ENCODE data around the gene AGBL4. TPM values are rescaled to one million over a fixed set of nuclear protein-coding genes. Genes with fewer than 3 reads are reported as not detected.

AGBL4 gene
- total and polyA plus RNA-seq, 2 of the 13 experiments (the other 11 are each of a cell fraction or from before 2014, with no cell fraction given), result not detected

DNA sequence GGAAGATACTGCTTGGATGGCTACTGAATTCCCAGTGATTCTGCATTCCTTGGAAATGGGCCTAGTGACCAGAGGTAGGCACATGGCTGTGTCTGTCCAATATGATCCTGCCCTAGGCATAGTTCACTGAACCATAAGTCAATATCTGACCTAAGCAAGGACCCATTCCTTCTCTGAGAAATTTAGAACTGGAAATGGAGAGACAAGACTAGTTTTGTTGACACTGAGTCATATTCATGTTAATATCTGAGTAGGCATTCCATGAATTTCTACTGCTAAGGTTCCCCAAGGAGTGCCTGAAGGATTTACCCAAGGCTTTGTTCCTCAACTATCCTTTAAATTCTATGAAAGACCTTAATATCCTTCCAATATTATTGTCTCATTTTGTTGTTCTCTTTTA lies 917.3 kb downstream of the AGBL4 start:
- Histone ChIP-seq H3K4me1 (ENCODE audit: insufficient read depth, low read length) (no peaks in the 10 kb centered on the region), H3K27ac (ENCODE audit: extremely low read length, insufficient read depth, low read length) (no peak overlapping the region), H3K36me3 (replicated peaks in 1 of 2; ENCODE audit: control insufficient read depth in 1 of 2, insufficient read depth in 2 of 2, low read length in 2 of 2) (no peaks in the 10 kb centered on the region), H4K20me1 (ENCODE audit: insufficient read depth, low read length) (no peaks in the 10 kb centered on the region), H3K9ac (ENCODE audit: insufficient read depth, low read depth, low read length) (no peak overlapping the region), H3K79me2 (ENCODE audit: insufficient read depth, low read length) (no peaks in the 10 kb centered on the region), H3K27me3 (ENCODE audit: control insufficient read depth in 1 of 2, insufficient read depth in 2 of 2, low read length in 2 of 2) (no peaks in the 10 kb centered on the region; a peak in 1 of 5 replicates), H3K4me3 (replicated peaks in 1 of 3; ENCODE audit: insufficient read depth in 1 of 3, low read depth in 2 of 3, low read length in 3 of 3) (no peak overlapping the region), H2AFZ (ENCODE audit: low read length) (no peak overlapping the region), H3K9me3 (ENCODE audit: low read length) (peaks cover 91% of the 10 kb centered on the region), H3K4me2 (ENCODE audit: low read depth, low read length) (no peak overlapping the region)
- DNase-seq (ENCODE audit: low spot score), result no peak
- no peak for FAIRE-seq
- in situ Hi-C loops (cut with HindIII; ENCODE audit: extremely low pct_ligation_motif_present, low pct_unique_long_range_greater_than_20kb) (no loop called here), intact Hi-C loops (cut with micrococcal nuclease; ENCODE audit: unreplicated experiment) (no loop called here)
- ChIA-PET CTCF (ENCODE audit: low intra/inter-chr PET ratio, low total read pairs) (no interaction called here), POLR2A (no interaction called here)
- no peak for ATAC-seq
- TF ChIP-seq, protein P1, sequence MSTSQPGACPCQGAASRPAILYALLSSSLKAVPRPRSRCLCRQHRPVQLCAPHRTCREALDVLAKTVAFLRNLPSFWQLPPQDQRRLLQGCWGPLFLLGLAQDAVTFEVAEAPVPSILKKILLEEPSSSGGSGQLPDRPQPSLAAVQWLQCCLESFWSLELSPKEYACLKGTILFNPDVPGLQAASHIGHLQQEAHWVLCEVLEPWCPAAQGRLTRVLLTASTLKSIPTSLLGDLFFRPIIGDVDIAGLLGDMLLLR (CRISPR knock-in tag; IDR thresholded peaks at IDR 0.05), result no peak
- TF ChIP-seq CREB1 (IDR thresholded peaks at IDR 0.05) (no peak), CREB1 (CRISPR knock-in tag; IDR thresholded peaks at IDR 0.05) (no peak), ZNF800 (CRISPR knock-in tag; IDR thresholded peaks at IDR 0.05) (no peak), MAFG (CRISPR knock-in tag; IDR thresholded peaks at IDR 0.05) (no peak), ZNF44 (CRISPR knock-in tag; IDR thresholded peaks at IDR 0.05) (no peak), ZNF256 (CRISPR knock-in tag; conservative IDR thresholded peaks at IDR 0.05) (no peak), CREM (IDR thresholded peaks at IDR 0.05) (no peak), CREM (CRISPR knock-in tag; IDR thresholded peaks at IDR 0.05) (no peak), BRCA1 (CRISPR knock-in tag; IDR thresholded peaks at IDR 0.05) (no peak), KDM3A (CRISPR knock-in tag; IDR thresholded peaks at IDR 0.05; ENCODE audit: low read depth) (no peak)
- TF ChIP-seq, protein P2, sequence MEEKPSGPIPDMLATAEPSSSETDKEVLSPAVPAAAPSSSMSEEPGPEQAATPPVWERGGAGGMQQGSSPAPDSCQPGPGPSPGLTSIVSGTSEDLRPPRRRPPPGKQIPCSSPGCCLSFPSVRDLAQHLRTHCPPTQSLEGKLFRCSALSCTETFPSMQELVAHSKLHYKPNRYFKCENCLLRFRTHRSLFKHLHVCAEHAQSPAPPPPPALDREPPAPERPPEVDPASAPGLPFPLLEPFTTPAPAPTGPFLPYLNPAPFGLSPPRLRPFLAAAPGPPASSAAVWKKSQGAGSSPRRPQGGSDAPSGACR (CRISPR knock-in tag; IDR thresholded peaks at IDR 0.05), result no peak
- TF ChIP-seq, protein P3, sequence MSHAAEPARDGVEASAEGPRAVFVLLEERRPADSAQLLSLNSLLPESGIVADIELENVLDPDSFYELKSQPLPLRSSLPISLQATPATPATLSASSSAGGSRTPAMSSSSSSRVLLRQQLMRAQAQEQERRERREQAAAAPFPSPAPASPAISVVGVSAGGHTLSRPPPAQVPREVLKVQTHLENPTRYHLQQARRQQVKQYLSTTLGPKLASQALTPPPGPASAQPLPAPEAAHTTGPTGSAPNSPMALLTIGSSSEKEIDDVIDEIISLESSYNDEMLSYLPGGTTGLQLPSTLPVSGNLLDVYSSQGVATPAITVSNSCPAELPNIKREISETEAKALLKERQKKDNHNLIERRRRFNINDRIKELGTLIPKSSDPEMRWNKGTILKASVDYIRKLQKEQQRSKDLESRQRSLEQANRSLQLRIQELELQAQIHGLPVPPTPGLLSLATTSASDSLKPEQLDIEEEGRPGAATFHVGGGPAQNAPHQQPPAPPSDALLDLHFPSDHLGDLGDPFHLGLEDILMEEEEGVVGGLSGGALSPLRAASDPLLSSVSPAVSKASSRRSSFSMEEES (CRISPR knock-in tag; IDR thresholded peaks at IDR 0.05), result no peak
- BruUV-seq (replicated peaks), result no TSS peak
